GM23338 (cell line): Measurements from ENCODE around the gene HJURP. TPM values are rescaled to one million over a fixed set of nuclear protein-coding genes. Genes with fewer than 3 reads are reported as not detected.

Experiments
- ATAC-seq: fragments of 200-7000 bp; cut with Tn5 transposase; 3 replicates; pipeline ENCODE4 v1.9.1; 2020
- DNase-seq: peaks from one replicate; pipeline ENCODE4 v3.0.0-alpha.2; 2015; ENCODE audit warnings: low spot score
- H2AFZ ChIP-seq: fragments of 200-600 bp; sonication (generic); 2 replicates; pipeline ENCODE4 v1.8.0; 2016; ENCODE audit warnings: antibody characterized with exemption, mild to moderate bottlenecking, moderate library complexity
- H3F3A ChIP-seq: fragments of 200-600 bp; sonication (generic); replicated peaks from 2 replicates; pipeline ENCODE4 v1.8.0; 2017; ENCODE audit warnings: antibody characterized with exemption, mixed run types, low read depth
- H3K27ac ChIP-seq: fragments of 200-600 bp; sonication (generic); 2 replicates; pipeline ENCODE4 v1.6.1; 2016; ENCODE audit warnings: low read depth
- H3K27me3 ChIP-seq: fragments of 200-600 bp; sonication (generic); 2 replicates; pipeline ENCODE4 v1.8.0; 2016; ENCODE audit warnings: mild to moderate bottlenecking, mixed run types, moderate library complexity; ENCODE audit not compliant: insufficient read depth
- H3K36me3 ChIP-seq: fragments of 200-600 bp; sonication (generic); 2 replicates; pipeline ENCODE4 v1.8.0; 2016; ENCODE audit warnings: mild to moderate bottlenecking; ENCODE audit not compliant: insufficient read depth
- H3K4me1 ChIP-seq: fragments of 200-600 bp; sonication (generic); 2 replicates; pipeline ENCODE4 v1.8.0; 2016; ENCODE audit warnings: mild to moderate bottlenecking, moderate library complexity; ENCODE audit not compliant: insufficient read depth
- H3K4me2 ChIP-seq: fragments of 200-600 bp; sonication (generic); 2 replicates; pipeline ENCODE4 v1.7.1; 2017; ENCODE audit warnings: mixed run types
- H3K4me3 ChIP-seq: fragments of 200-600 bp; sonication (generic); 2 replicates; pipeline ENCODE4 v1.6.1; 2016; ENCODE audit warnings: mixed run types
- H3K79me2 ChIP-seq: fragments of 200-600 bp; sonication (generic); replicated peaks from 2 replicates; pipeline ENCODE4 v1.8.0; 2017; ENCODE audit warnings: mild to moderate bottlenecking; ENCODE audit not compliant: insufficient read depth
- H3K9me2 ChIP-seq: fragments of 200-600 bp; sonication (generic); 2 replicates; pipeline ENCODE4 v1.8.0; 2017; ENCODE audit not compliant: insufficient read depth
- H4K20me1 ChIP-seq: fragments of 200-600 bp; sonication (generic); replicated peaks from 2 replicates; pipeline ENCODE4 v1.8.0; 2017; ENCODE audit warnings: mild to moderate bottlenecking; ENCODE audit not compliant: insufficient read depth
- H3K27ac Mint-ChIP-seq: 2 replicates; pipeline ENCODE4 v1.8.0; 2020; ENCODE audit warnings: inconsistent platforms, mild to moderate bottlenecking, moderate library complexity, mixed read lengths
- H3K27me3 Mint-ChIP-seq: 3 replicates; pipeline ENCODE4 v1.8.0; 2022; ENCODE audit warnings: low read depth, mild to moderate bottlenecking, moderate library complexity, mixed read lengths, inconsistent platforms; ENCODE audit not compliant: insufficient read depth, poor library complexity
- H3K36me3 Mint-ChIP-seq: 3 replicates; pipeline ENCODE4 v1.8.0; 2021; ENCODE audit warnings: low read depth, mild to moderate bottlenecking, inconsistent platforms, moderate library complexity, mixed read lengths
- H3K4me1 Mint-ChIP-seq: 3 replicates; pipeline ENCODE4 v1.8.0; 2020; ENCODE audit warnings: mild to moderate bottlenecking, inconsistent platforms, mixed read lengths
- H3K4me3 Mint-ChIP-seq: 3 replicates; pipeline ENCODE4 v1.8.0; 2021; ENCODE audit warnings: moderate library complexity, mild to moderate bottlenecking, inconsistent platforms, mixed read lengths
- H3K9me3 Mint-ChIP-seq: 3 replicates; pipeline ENCODE4 v1.8.0; 2020; ENCODE audit warnings: moderate library complexity, mild to moderate bottlenecking, inconsistent platforms, mixed read lengths
- CREB1 ChIP-seq: fragments of 250-450 bp; sonication (Bioruptor Pico); IDR thresholded peaks from 2 replicates; pipeline ENCODE4 v1.5.0; 2020; ENCODE audit warnings: low read depth, mild to moderate bottlenecking, moderate library complexity
- CTCF ChIP-seq, 2 experiments: fragments of 200-600 bp in 1 of 2; sonication (generic) in 1 of 2; conservative IDR thresholded peaks; 2 replicates each; pipeline versions ENCODE4 v1.5.1 to v1.6.1; 2016 to 2017; ENCODE audit warnings: antibody characterized with exemption in 2 of 2, low read depth in 2 of 2, mild to moderate bottlenecking in 2 of 2, moderate library complexity in 1 of 2
- ETS1 ChIP-seq: IDR thresholded peaks from 2 replicates; pipeline ENCODE4 v1.6.1; 2016; ENCODE audit warnings: antibody characterized with exemption
- EZH2 ChIP-seq: fragments of 200-600 bp; sonication (generic); IDR thresholded peaks from one replicate; pipeline ENCODE4 v1.8.0; 2017; ENCODE audit warnings: antibody characterized with exemption, mild to moderate bottlenecking, low read depth; ENCODE audit not compliant: unreplicated experiment
- EZH2phosphoT487 ChIP-seq: fragments of 200-600 bp; sonication (generic); IDR thresholded peaks from one replicate; pipeline ENCODE4 v1.8.1; 2018; ENCODE audit warnings: antibody characterized with exemption; ENCODE audit not compliant: unreplicated experiment
- JUNB ChIP-seq: IDR thresholded peaks from one replicate; pipeline ENCODE4 v1.6.1; 2016; ENCODE audit warnings: antibody characterized with exemption; ENCODE audit not compliant: unreplicated experiment
- NANOG ChIP-seq: IDR thresholded peaks from 2 replicates; pipeline ENCODE4 v1.6.1; 2016; ENCODE audit warnings: antibody characterized with exemption, borderline replicate concordance
- POLR2AphosphoS5 ChIP-seq: IDR thresholded peaks from 2 replicates; pipeline ENCODE4 v1.6.1; 2016; ENCODE audit warnings: antibody characterized with exemption, low read depth
- REST ChIP-seq: IDR thresholded peaks from one replicate; pipeline ENCODE4 v1.6.1; 2018; ENCODE audit warnings: antibody characterized with exemption; ENCODE audit not compliant: unreplicated experiment
- STAT1 ChIP-seq: IDR thresholded peaks from one replicate; pipeline ENCODE4 v1.6.1; 2016; ENCODE audit warnings: antibody characterized with exemption; ENCODE audit not compliant: unreplicated experiment
- ZNF114 ChIP-seq: fragments of 250-450 bp; sonication (Bioruptor Pico); IDR thresholded peaks from 2 replicates; pipeline ENCODE4 v1.5.0; 2020; ENCODE audit warnings: mild to moderate bottlenecking, moderate library complexity
- ZNF331 ChIP-seq: fragments of 250-450 bp; sonication (Bioruptor Pico); IDR thresholded peaks from 2 replicates; pipeline ENCODE4 v1.5.0; 2020; ENCODE audit warnings: low read depth, mild to moderate bottlenecking, moderate library complexity
- ZNF462 ChIP-seq: fragments of 250-450 bp; sonication (Bioruptor Pico); IDR thresholded peaks from 2 replicates; pipeline ENCODE4 v1.5.0; 2020; ENCODE audit warnings: mild to moderate bottlenecking, moderate library complexity
- polyA plus RNA-seq: library from polyadenylated mRNA; unstranded; fragments of >200 nt; fragmentation: Nextera tagmentation; extraction: Ambion mirVana; gene quantifications from 2 replicates; pipeline ENCODE4 v1.2.1, GENCODE V29; 2016
- total RNA-seq: library from RNA; depleted of rRNA; stranded (reverse); fragments of >200 nt; shearing (Covaris generic); gene quantifications from 2 replicates; pipeline ENCODE4 v1.2.3, GENCODE V29; 2014

Gene HJURP
- total and polyA plus RNA-seq, 2 experiments from 2014 or later = 42.9 to 49.2 TPM

- no peak overlapping the region for H3K27ac ChIP-seq
- no peak overlapping the region for H2AFZ ChIP-seq
- H3K4me3 ChIP-seq = no peak overlapping the region
- no peak overlapping the region for H3K4me2 ChIP-seq
- H3K27me3 ChIP-seq = no peaks in the 10 kb centered on the region
- TF ChIP-seq EZH2phosphoT487 (no peak), EZH2 (no peak), CTCF (conservative IDR thresholded peaks at IDR 0.05; ENCODE audit: low read depth in 2 of 2) (no peak), REST (no peak), ZNF331 (no peak), POLR2AphosphoS5 (no peak), NANOG (no peak), ZNF462 (CRISPR knock-in tag) (no peak), STAT1 (no peak), CREB1 (CRISPR knock-in tag) (no peak), JUNB (no peak), ZNF114 (CRISPR knock-in tag) (no peak), ETS1 (no peak)
- Mint-ChIP-seq H3K36me3 (peaks cover 29% of the 10 kb centered on the region), H3K27ac (no peak overlapping the region), H3K4me1 (peaks cover 3% of the 10 kb centered on the region; the same call in 2 of the 3 replicates), H3K4me3 (no peak overlapping the region), H3K9me3 (no peaks in the 10 kb centered on the region), H3K27me3 (peaks cover 5% of the 10 kb centered on the region)
- H3K4me1 ChIP-seq = no peaks in the 10 kb centered on the region
- peaks cover 11% of the 10 kb centered on the region for H4K20me1 ChIP-seq
- H3F3A ChIP-seq = peaks cover 7% of the 10 kb centered on the region; the same call in 1 of the 2 replicates
- DNase-seq (no peak), ATAC-seq (no peak)
- peaks cover 9% of the 10 kb centered on the region; the same call in 1 of the 2 replicates for H3K79me2 ChIP-seq
- H3K36me3 ChIP-seq = peaks cover 16% of the 10 kb centered on the region
- H3K9me2 ChIP-seq = no peaks in the 10 kb centered on the region
Measured at GRCh38 chr2:233831861-233832260, 22.5 kb downstream of the HJURP start.
